AG09309 (cell line): ENCODE measurements around the gene NLGN1.

Source experiments
- DNase-seq: peaks from one replicate; pipeline ENCODE4 v3.0.0-alpha.2; 2010; ENCODE audit warnings: low read depth
- H3K4me3 ChIP-seq: 2 replicates; pipeline ENCODE4 v1.5.1; 2011; ENCODE audit warnings: mild to moderate bottlenecking, low read depth, low read length, moderate library complexity; ENCODE audit not compliant: control insufficient read depth
- TF ChIP-seq, protein P1 (sequence below): IDR thresholded peaks from 2 replicates; pipeline ENCODE4 v1.5.1; 2011; ENCODE audit warnings: mild to moderate bottlenecking, low read depth, low read length, inconsistent platforms; ENCODE audit not compliant: insufficient read depth, control insufficient read depth; ENCODE audit errors: missing control alignments

NLGN1 gene

DNA sequence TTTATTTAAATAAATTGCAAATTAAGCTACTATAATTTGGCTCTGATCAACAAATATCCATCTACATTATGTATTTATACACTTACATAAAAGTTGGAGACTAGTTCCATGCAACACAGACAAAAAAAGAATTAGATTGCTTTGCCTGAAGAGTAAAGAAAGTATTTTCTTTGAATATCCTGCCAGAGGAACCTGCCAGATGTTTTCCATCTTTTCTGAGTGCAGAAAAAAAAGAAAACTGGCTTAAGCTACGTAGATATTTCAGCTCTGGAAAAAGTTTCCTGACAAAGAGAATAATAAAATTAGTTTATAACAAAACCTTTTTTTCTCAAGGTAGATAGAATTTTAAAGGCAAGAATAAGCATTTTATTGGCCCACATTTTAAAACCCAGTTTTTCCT lies 854.1 kb downstream of the NLGN1 start:
- DNase-seq = no peak
- TF ChIP-seq, protein P1, sequence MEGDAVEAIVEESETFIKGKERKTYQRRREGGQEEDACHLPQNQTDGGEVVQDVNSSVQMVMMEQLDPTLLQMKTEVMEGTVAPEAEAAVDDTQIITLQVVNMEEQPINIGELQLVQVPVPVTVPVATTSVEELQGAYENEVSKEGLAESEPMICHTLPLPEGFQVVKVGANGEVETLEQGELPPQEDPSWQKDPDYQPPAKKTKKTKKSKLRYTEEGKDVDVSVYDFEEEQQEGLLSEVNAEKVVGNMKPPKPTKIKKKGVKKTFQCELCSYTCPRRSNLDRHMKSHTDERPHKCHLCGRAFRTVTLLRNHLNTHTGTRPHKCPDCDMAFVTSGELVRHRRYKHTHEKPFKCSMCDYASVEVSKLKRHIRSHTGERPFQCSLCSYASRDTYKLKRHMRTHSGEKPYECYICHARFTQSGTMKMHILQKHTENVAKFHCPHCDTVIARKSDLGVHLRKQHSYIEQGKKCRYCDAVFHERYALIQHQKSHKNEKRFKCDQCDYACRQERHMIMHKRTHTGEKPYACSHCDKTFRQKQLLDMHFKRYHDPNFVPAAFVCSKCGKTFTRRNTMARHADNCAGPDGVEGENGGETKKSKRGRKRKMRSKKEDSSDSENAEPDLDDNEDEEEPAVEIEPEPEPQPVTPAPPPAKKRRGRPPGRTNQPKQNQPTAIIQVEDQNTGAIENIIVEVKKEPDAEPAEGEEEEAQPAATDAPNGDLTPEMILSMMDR = no peak
- H3K4me3 ChIP-seq = no peak overlapping the region

DNA sequence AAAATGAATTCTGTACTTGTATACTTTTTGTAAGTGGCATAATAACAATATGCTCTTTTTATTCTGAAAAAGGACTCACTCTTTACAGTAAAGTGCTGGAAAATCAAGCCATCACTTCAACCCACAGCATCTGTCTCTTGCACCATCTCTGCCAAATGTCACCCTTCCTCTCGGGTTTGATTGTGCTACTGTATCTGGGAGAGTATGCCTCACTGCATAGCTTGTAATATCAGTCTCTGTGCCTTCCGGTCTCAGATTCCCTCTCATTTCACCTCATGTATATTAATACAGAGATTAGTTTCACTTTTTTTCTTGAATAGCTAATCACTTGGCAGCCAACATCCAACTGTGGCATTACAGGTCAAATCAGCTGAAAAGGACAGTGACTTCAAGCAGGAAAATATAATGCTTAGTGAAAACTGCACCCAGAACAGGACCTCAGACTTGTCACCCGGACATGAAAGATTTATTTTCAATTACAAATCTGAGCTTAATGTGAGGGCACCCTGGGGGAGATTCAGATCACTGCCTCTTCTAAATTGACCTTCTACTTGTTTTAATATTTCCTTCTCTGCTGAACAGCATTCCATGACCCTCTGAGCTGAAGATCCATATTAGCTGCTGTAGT lies 855.8 kb downstream of the NLGN1 start:
- DNase-seq = no peak
- H3K4me3 ChIP-seq = no peak overlapping the region

DNA sequence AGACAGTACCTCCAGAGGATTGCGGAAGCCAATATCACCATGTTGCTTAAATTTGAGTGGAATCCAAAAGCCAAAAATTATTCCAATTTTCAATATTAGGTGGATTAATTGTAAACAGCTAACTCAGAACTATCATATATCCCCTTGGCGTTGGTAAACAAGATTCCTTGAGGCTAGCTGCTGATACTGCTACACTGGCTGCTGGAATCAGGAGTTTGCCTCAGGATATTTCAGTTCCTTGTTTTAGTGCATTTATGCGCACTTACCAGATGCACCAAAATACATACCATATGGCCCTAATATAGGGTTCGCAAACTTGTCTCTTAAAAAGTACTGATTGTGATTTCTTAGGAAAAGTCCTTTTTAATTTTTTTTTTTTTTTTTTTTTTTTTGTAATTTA lies 856.4 kb downstream of the NLGN1 start:
- DNase-seq = no peak
- TF ChIP-seq, protein P1 = no peak
- H3K4me3 ChIP-seq = no peak overlapping the region

More for the DNA sequence above, 855.8 kb downstream of the NLGN1 start:
- TF ChIP-seq, protein P1 = no peak

DNA sequence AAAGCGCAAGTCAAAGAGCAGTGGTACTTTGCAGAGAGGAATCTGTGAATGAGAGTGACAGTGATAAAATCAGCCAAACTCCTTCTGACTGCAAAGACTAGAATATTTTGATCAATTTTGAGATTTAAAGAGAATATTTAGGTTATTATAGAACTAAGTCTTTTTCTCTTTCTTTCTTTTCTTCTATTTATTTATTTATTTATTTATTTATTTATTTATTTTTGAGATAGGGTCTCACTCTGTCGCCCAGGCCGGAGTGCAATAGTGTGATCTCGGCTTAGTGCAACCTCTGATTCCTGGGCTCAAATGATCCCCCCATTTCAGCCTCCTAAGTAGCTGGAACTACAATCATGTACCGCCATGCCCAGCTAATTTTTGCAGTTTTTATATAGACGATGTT lies 857.9 kb downstream of the NLGN1 start:
- TF ChIP-seq, protein P1 = no peak
- no peak overlapping the region for H3K4me3 ChIP-seq
- DNase-seq = no peak

DNA sequence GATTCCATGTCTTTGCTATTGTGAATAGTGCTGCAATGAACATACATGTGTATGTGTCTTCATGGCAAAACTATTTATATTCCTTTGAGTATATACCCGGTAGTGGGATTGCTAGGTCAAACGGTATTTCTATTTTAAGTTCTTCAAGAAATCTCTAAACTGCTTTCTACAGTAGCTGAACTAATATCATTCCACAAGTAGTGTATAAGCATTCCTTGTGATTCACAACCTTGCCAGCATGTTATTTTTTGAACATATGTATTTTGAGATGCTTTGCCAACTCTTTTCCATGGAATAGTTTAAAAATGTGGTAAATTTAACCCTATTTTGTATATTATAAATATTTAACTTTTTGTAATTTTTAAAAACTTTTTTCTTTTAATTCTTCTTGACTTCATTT lies 868.9 kb downstream of the NLGN1 start:
- TF ChIP-seq, protein P1 = no peak
- no peak overlapping the region for H3K4me3 ChIP-seq
- no peak for DNase-seq

DNA sequence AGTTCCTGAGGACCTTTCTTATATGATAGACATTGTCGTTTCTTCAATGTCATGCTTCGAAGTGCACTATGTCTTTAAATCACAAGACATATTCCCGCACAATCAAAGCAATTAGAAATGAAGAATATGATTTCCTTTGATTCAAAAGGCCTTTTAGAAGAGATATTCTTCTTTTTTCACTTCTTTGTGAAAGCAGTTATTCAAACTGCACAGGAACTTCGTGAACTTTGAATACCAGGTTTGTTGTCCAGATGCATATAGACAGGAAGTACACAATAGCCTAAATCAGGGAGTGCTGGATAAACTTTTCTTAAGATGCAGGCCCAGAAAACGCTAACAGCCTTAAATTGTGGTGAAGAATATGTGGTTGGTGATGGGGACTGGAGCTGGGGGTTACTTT lies 870.5 kb downstream of the NLGN1 start:
- no peak overlapping the region for H3K4me3 ChIP-seq
- TF ChIP-seq, protein P1 = no peak
- DNase-seq = no peak
